Glomerular visceral epithelial cell (primary cell): ENCODE data around the gene PCSK1N.

Experiments used
- DNase-seq: peaks from one replicate; pipeline ENCODE4 v3.0.0-alpha.2; 2016; ENCODE audit errors: extremely low spot score

Gene PCSK1N

GRCh38 chrX:48789366-48790220, 45.8 kb downstream of the PCSK1N start:
- no peak for DNase-seq

GRCh38 chrX:48787505-48788443, 47.6 kb downstream of the PCSK1N start:
- DNase-seq = no peak

GRCh38 chrX:48786825-48787504, 48.4 kb downstream of the PCSK1N start:
- no peak for DNase-seq

- no peak for DNase-seq
Measured at GRCh38 chrX:48786341-48786800, 49.0 kb downstream of the PCSK1N start, which contains the start of gene GATA1. GATA1 (plus strand) TSS chrX:48786590; CDS start chrX:48791110, 4,520 bp downstream.

GRCh38 chrX:48785540-48786214, 49.7 kb downstream of the PCSK1N start:
- DNase-seq = no peak

- no peak for DNase-seq
Measured at GRCh38 chrX:48785186-48785539, 50.2 kb downstream of the PCSK1N start.

GRCh38 chrX:48784726-48785125, 50.7 kb downstream of the PCSK1N start:
- no peak for DNase-seq

GRCh38 chrX:48782795-48783194, 52.6 kb downstream of the PCSK1N start:
- no peak for DNase-seq

- no peak for DNase-seq
Measured at GRCh38 chrX:48782216-48782615, 53.2 kb downstream of the PCSK1N start.

- no peak for DNase-seq
Measured at GRCh38 chrX:48781705-48782104, 53.7 kb downstream of the PCSK1N start.
